IPS DF 6.9 (cell line): Measurements from ENCODE around the gene NR2F2.
A peak's percentile ranks its signal among the peaks of the same experiment; 100 is the strongest.

Experiments used
- DNase-seq: peaks from one replicate; pipeline ENCODE4 v3.0.0-alpha.2; 2013; ENCODE audit warnings: low read depth, low spot score
- H3K27ac ChIP-seq: one replicate; pipeline ENCODE4 v1.5.1; 2013; ENCODE audit warnings: low read length, control low read depth
- H3K27me3 ChIP-seq: 2 replicates; pipeline ENCODE4 v1.6.1; 2013; ENCODE audit warnings: mild to moderate bottlenecking, low read length; ENCODE audit not compliant: control insufficient read depth, insufficient read depth
- H3K36me3 ChIP-seq: 2 replicates; pipeline ENCODE4 v1.6.1; 2013; ENCODE audit warnings: low read length; ENCODE audit not compliant: control insufficient read depth, insufficient read depth
- H3K4me1 ChIP-seq: 2 replicates; pipeline ENCODE4 v1.6.1; 2013; ENCODE audit warnings: low read length; ENCODE audit not compliant: control insufficient read depth, insufficient read depth
- H3K4me3 ChIP-seq: 2 replicates; pipeline ENCODE4 v1.5.1; 2013; ENCODE audit warnings: mild to moderate bottlenecking, low read length
- H3K9me3 ChIP-seq: 2 replicates; pipeline ENCODE4 v1.6.1; 2013; ENCODE audit warnings: low read length, inconsistent platforms; ENCODE audit not compliant: control insufficient read depth, insufficient read depth
- WGBS: extraction: QIAGEN DNeasy Blood & Tissue Kit; methylation state at CpG from one replicate; pipeline ENCODE4 v1.1.7; 2013; ENCODE audit warnings: mixed read lengths, missing lambda C conversion rate; ENCODE audit not compliant: insufficient read length, insufficient coverage; 5-methylcytosine and 5-hydroxymethylcytosine counted together

NR2F2 gene

DNA sequence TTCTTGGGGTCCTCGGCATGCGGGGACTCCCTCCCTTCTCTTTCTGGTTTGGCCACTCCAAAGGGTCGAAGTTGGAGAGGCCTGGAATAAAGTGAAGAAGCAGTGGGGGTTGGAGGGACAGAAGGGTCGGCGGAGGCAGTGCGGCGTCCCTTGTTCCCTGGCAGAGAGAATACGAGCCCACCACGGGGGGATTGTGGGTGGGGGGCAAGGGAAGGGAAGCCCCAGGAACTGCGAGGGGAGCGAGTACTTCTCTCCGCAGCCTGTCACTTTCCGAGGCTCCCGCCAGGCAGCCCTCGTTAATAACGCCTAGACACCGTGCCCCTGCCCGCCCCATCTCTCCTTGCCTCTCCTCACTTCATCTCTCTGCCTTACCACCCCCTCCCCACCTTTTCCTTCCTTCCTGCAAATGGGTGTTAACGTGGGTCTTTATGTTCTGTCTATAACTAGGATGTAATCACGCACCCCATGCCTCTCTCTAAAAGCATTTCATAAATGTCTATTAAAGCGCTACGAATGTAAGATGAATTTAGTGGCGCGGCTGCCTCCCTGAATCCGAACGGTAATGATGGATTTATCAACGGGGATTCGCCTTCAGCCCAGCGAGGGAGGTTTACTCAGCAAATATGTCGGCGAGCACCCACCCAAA is 13.7 kb downstream of the NR2F2 start:
- Histone ChIP-seq H3K27me3 (peaks cover 76% of the 10 kb centered on the region), H3K36me3 (no peaks in the 10 kb centered on the region), H3K4me1 (peaks cover 9% of the 10 kb centered on the region), H3K4me3 (no peak overlapping the region), H3K27ac (no peak overlapping the region), H3K9me3 (no peaks in the 10 kb centered on the region)
- DNase-seq, result no peak
- WGBS, result no CpG with 5 or more reads among the region's 31 CpGs

DNA sequence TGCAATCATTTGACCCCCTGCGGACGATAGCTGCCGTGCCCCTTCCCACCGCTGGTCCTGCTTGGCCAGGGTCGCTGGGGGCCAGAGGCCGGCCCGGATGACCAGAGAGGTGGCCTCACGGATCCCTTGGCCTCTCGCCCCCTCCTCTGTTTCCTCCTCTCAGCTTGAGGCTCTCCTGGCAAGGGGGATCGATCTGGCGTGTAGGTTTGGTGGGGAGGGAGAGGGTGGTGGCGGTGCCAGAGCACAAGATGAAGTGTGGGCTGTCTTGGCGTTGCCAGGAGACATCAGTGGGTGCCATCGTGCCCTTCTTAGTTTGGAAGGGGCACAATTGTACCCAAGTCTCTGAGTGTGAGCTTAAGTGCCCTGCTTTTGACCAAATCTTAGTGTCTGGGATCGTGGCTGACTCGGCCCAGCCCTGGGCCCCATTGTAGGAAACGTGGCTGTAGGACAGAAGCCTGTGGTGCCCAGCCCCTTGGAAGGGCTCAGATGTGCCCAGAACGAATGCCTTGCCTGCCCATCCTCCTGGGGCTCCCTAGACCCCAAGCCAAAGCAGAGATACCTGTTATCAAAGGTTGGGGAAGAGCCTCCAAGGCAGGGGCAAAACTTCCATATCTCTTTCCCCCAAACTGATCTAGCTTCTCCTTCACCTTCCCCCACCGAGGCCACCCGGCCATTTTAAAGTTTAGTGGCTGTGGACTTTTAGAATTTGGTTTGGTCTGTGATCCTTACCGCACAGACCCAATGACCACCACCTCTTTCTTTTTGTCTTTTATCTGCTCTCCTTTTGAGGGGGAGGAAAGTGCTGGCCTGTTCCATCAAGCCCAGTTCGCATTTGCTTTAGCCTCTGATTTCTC is 14.4 kb downstream of the NR2F2 start:
- Histone ChIP-seq H3K4me3 (no peak overlapping the region), H3K27ac (no peak overlapping the region), H3K9me3 (no peaks in the 10 kb centered on the region), H3K36me3 (no peaks in the 10 kb centered on the region), H3K27me3 (peaks cover 81% of the 10 kb centered on the region), H3K4me1 (peaks cover 9% of the 10 kb centered on the region)
- WGBS, result no CpG with 5 or more reads among the region's 22 CpGs
- DNase-seq, result no peak

GRCh38 chr15:96345560-96346399 is 15.3 kb downstream of the NR2F2 start:
- H3K27me3 ChIP-seq, result peaks cover 88% of the 10 kb centered on the region

GRCh38 chr15:96346409-96346970 is 16.0 kb downstream of the NR2F2 start:
- Histone ChIP-seq H3K27me3 (peaks cover 95% of the 10 kb centered on the region), H3K27ac (no peak overlapping the region), H3K4me3 (no peak overlapping the region), H3K36me3 (no peaks in the 10 kb centered on the region), H3K4me1 (peaks cover 9% of the 10 kb centered on the region), H3K9me3 (no peaks in the 10 kb centered on the region)
- WGBS, result no CpG with 5 or more reads among the region's 6 CpGs
- no peak for DNase-seq

More at GRCh38 chr15:96345560-96346399, 15.3 kb downstream of the NR2F2 start:
- no CpG with 5 or more reads among the region's 47 CpGs for WGBS
- Histone ChIP-seq H3K9me3 (no peaks in the 10 kb centered on the region), H3K36me3 (no peaks in the 10 kb centered on the region), H3K27ac (no peak overlapping the region), H3K4me3 (peak overlapping the region; percentile 4; the same call in 1 of the 2 replicates), H3K4me1 (peaks cover 9% of the 10 kb centered on the region)
- no peak for DNase-seq

DNA sequence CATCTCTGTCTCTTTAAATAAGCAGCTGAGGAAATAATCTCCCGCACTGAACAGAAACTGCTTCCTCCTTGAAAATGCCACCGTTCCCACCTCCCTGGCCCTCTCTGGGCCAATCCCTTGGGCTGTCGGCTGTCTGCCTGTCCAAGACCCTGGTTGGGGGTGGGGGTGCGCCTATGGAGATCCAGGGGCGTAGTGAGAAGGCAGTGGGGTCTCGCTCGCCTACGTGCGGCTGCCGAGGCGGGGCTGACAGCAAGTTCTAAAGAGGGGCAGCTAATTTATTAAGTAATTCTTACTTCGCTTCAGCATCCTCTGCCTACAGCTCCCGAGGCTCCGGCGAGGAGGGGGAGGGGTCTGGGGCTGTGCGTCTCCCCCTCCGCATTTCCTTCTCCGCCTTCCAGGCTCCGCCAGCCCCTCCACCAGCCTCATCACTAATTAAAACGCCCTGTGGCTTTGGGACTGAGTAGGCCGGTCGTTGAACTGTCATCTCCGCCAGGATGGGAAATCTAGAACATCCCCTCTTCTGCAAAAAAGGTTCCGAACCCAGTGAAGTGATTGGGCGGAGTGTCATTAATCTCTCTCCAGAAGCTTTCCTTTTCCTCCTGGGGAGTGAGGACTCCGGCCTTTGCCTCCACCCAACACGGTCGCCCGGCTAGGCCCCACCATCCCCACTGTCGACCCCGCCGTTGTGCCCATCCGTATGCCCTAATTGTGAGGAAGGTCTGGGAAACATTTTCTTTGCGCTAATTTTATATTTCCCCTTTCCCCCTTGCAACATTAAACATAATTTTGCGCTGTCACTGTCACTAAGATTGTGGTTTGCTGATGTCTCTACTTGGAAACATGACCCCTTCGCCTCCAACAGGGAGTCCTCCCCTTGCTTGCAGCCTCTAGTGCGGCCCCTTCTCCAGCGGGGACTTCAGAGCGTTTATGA is 16.9 kb downstream of the NR2F2 start:
- no peaks in the 10 kb centered on the region for H3K36me3 ChIP-seq
- no CpG with 5 or more reads among the region's 39 CpGs for WGBS
- peaks cover 9% of the 10 kb centered on the region for H3K4me1 ChIP-seq
- H3K27ac ChIP-seq, result no peak overlapping the region
- H3K4me3 ChIP-seq, result peak overlapping the region; percentile 8; the same call in 1 of the 2 replicates
- DNase-seq, result no peak
- H3K9me3 ChIP-seq, result no peaks in the 10 kb centered on the region
- peaks cover 98% of the 10 kb centered on the region for H3K27me3 ChIP-seq

GRCh38 chr15:96348112-96349027 is 17.9 kb downstream of the NR2F2 start:
- H3K4me3 ChIP-seq, result no peak overlapping the region
- no peak overlapping the region for H3K27ac ChIP-seq
- no peaks in the 10 kb centered on the region for H3K9me3 ChIP-seq
- H3K36me3 ChIP-seq, result no peaks in the 10 kb centered on the region
- DNase-seq, result no peak
- H3K27me3 ChIP-seq, result peaks cover 98% of the 10 kb centered on the region
- H3K4me1 ChIP-seq, result peaks cover 8% of the 10 kb centered on the region
- WGBS, result no CpG with 5 or more reads among the region's 13 CpGs

DNA sequence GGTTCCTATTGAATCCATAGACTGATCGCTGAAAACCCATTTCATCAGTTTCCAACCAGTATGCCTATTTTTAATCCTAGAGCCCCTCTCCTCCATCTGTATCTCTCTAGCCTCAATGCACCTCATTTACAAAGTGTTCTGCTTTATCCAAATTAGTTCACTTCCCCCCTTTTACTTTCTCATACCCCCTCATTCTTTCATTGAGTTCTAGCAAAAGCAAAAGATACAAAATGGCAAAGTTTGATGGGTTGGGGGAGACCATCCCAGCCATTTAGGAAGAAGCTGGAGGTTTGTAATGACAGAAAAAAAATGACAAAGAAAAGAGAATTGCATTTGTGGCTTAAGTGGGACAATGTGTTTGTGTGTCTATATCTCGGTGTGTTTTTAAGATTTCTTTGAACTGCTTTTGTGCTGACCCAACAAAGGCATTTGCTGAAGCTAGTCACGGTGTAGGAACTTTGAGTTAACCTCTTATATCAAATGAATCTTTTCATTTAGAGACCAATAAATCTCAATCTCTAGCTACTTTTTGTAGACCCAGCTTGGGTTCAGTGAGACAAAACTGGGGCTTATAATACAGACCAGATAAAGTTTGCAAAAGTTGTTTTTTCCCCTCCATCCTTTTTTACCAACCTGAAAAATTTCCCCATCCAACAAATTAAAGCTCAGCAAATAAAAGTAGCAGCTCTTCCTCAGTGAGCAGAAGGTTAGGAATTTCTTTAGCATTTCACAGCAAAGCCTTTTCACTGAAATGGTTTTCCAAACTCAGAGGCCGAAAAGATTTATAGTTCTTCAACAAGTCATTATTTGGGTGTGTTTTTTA is 18.7 kb downstream of the NR2F2 start:
- no peak for DNase-seq
- Histone ChIP-seq H3K9me3 (no peaks in the 10 kb centered on the region), H3K27ac (no peak overlapping the region), H3K4me1 (peaks cover 3% of the 10 kb centered on the region), H3K4me3 (no peak overlapping the region), H3K27me3 (peaks cover 96% of the 10 kb centered on the region), H3K36me3 (no peaks in the 10 kb centered on the region)
- no CpG with 5 or more reads among the region's 4 CpGs for WGBS

GRCh38 chr15:96349857-96350720 is 19.6 kb downstream of the NR2F2 start:
- Histone ChIP-seq H3K27ac (no peak overlapping the region), H3K9me3 (no peaks in the 10 kb centered on the region), H3K36me3 (no peaks in the 10 kb centered on the region), H3K27me3 (peaks cover 96% of the 10 kb centered on the region), H3K4me3 (no peak overlapping the region), H3K4me1 (peaks cover 1% of the 10 kb centered on the region)
- WGBS, result no CpG with 5 or more reads among the region's 7 CpGs
- no peak for DNase-seq
